Stomach (tissue), 4 donors: ENCODE measurements around the gene GRK1.

Experiments used
- CTCF ChIP-seq, 7 experiments: fragments of 450-650 bp in 4 of 7; fragments of 200-600 bp in 3 of 7; sonication (generic) in 3 of 7; IDR thresholded peaks; one replicate each; pipeline ENCODE4 v1.5.1; 2016 to 2019; ENCODE audit warnings: antibody characterized with exemption in 7 of 7, control low read depth in 2 of 7, mild to moderate bottlenecking in 1 of 7
- POLR2A ChIP-seq, 4 donors: fragments of 450-650 bp; IDR thresholded peaks; one replicate each; pipeline ENCODE4 v1.6.1; 2016; ENCODE audit warnings: antibody characterized with exemption in 4 of 4, control low read depth in 2 of 4, mild to moderate bottlenecking in 1 of 4, moderate library complexity in 1 of 4

DNA sequence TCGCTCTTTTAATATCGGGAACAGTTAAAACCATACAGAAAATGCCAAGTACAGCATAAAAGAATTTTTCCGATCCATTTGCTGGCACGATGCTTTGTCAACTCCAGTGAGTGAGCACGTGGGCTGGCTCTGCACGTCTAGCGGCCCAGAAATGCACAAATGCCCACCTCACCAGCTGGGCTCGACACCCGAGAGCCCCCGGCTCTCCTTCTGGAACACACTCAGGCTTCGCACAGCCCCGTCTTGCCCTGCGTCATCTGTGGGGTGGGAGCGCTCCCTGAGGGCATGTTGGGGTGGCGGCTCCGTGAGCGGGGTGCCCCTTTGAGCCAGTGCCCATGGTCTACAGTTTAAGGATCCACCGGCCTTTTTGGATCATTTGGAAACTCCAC lies 33.5 kb upstream of the GRK1 start:
- TF ChIP-seq CTCF (IDR thresholded peaks at IDR 0.05) (no peak), POLR2A (IDR thresholded peaks at IDR 0.05) (no peak)
